ENCODE data around the gene CARNS1.

DNA sequence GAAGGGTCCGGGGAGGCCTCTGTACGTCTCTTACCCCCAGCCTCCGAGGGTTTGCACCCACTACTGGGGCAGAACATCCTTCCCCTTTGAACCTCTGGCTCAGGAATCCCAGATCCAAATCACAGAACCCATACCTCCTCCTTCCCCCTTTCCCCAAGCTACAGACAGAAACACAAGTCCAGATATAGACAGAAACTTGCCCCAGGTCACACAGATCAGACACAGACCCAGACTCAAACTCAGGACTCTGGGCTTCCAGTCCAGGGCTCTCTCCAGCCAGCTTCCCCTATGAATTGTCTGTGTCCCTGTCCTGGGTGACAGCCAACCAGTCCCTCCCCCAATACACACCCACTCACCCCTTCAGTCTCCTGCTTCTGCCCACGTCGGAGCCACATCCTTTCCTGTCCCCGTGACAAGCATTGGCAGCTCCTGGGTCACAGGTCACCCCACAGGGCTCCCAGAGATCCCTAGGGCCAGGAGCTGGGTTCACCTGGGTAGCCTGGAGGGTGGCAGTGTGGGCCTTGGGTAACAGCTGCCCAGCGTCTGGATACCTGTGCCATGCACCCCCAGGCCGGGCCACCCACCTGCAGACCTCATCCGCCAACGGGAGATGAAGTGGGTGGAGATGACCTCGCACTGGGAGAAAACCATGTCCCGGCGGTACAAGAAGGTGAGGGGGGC lies 10.8 kb upstream of the CARNS1 start:
- peak; percentile 19 to 63 (median 60) for TF ChIP-seq POLR2AphosphoS5 (IDR thresholded peaks at IDR 0.05)
- TF ChIP-seq, protein P1, sequence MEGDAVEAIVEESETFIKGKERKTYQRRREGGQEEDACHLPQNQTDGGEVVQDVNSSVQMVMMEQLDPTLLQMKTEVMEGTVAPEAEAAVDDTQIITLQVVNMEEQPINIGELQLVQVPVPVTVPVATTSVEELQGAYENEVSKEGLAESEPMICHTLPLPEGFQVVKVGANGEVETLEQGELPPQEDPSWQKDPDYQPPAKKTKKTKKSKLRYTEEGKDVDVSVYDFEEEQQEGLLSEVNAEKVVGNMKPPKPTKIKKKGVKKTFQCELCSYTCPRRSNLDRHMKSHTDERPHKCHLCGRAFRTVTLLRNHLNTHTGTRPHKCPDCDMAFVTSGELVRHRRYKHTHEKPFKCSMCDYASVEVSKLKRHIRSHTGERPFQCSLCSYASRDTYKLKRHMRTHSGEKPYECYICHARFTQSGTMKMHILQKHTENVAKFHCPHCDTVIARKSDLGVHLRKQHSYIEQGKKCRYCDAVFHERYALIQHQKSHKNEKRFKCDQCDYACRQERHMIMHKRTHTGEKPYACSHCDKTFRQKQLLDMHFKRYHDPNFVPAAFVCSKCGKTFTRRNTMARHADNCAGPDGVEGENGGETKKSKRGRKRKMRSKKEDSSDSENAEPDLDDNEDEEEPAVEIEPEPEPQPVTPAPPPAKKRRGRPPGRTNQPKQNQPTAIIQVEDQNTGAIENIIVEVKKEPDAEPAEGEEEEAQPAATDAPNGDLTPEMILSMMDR (IDR thresholded peaks at IDR 0.05 in 8 of 11, conservative IDR thresholded peaks at IDR 0.05 in 3 of 11) = no peak

All from spleen (tissue), 7 donors.